OCI-LY3 (cell line): ENCODE data around the gene CXorf38.

ENCODE experiments used
- H2AFZ ChIP-seq: fragments of 200-600, 300-600 bp; shearing (Covaris generic); 2 replicates; pipeline ENCODE4 v1.6.0; 2014; ENCODE audit warnings: antibody characterized with exemption, low read depth, low read length
- H3K27ac ChIP-seq: fragments of 200-600, 300-600 bp; sonication (generic); 2 replicates; pipeline ENCODE4 v1.5.1; 2014; ENCODE audit warnings: mild to moderate bottlenecking, low read length, moderate library complexity, mixed read lengths
- H3K27me3 ChIP-seq: fragments of 200-600, 300-600 bp; sonication (generic); 2 replicates; pipeline ENCODE4 v1.6.1; 2014; ENCODE audit warnings: low read depth, low read length, mixed read lengths
- H3K36me3 ChIP-seq: fragments of 200-600, 300-600 bp; sonication (generic); replicated peaks from 2 replicates; pipeline ENCODE3; 2014; ENCODE audit warnings: low read depth, low read length, mixed read lengths
- H3K4me1 ChIP-seq: fragments of 300-600, 200-600 bp; sonication (generic); 2 replicates; pipeline ENCODE4 v1.6.1; 2014; ENCODE audit warnings: low read length, mixed read lengths
- H3K4me2 ChIP-seq: fragments of 200-600, 300-600 bp; sonication (generic); 2 replicates; pipeline ENCODE4 v1.6.1; 2014; ENCODE audit warnings: low read length, mixed read lengths
- H3K4me3 ChIP-seq: fragments of 300-600, 200-600 bp; sonication (generic); 2 replicates; pipeline ENCODE4 v1.5.1; 2014; ENCODE audit warnings: antibody characterized with exemption, mild to moderate bottlenecking, low read length, moderate library complexity
- H3K79me2 ChIP-seq: fragments of 300-600, 200-600 bp; shearing (Covaris generic); 2 replicates; pipeline ENCODE4 v1.6.1; 2014; ENCODE audit warnings: mild to moderate bottlenecking, low read length, mixed read lengths
- H3K9ac ChIP-seq: fragments of 300-600, 200-600 bp; shearing (Covaris generic); 2 replicates; pipeline ENCODE4 v1.6.0; 2014; ENCODE audit warnings: mild to moderate bottlenecking, low read length, moderate library complexity
- H3K9me3 ChIP-seq: fragments of 200-600, 300-600 bp; shearing (Covaris generic); 2 replicates; pipeline ENCODE4 v1.6.1; 2014; ENCODE audit warnings: low read length, mixed read lengths; ENCODE audit not compliant: insufficient read depth
- H4K20me1 ChIP-seq: fragments of 200-600, 300-600 bp; sonication (generic); 2 replicates; pipeline ENCODE4 v1.6.1; 2016; ENCODE audit warnings: low read length, mixed read lengths; ENCODE audit not compliant: insufficient read depth
- EZH2phosphoT487 ChIP-seq: fragments of 200-600 bp; shearing (Covaris generic); IDR thresholded peaks from 2 replicates; pipeline ENCODE4 v1.6.1; 2018; ENCODE audit warnings: antibody characterized with exemption, mixed run types, low read depth
- TF ChIP-seq, protein P1 (sequence below): fragments of 200-600, 300-600 bp; sonication (generic); IDR thresholded peaks from 2 replicates; pipeline ENCODE4 v1.5.1; 2014; ENCODE audit warnings: antibody characterized with exemption, low read length, low read depth

The CXorf38 gene

DNA sequence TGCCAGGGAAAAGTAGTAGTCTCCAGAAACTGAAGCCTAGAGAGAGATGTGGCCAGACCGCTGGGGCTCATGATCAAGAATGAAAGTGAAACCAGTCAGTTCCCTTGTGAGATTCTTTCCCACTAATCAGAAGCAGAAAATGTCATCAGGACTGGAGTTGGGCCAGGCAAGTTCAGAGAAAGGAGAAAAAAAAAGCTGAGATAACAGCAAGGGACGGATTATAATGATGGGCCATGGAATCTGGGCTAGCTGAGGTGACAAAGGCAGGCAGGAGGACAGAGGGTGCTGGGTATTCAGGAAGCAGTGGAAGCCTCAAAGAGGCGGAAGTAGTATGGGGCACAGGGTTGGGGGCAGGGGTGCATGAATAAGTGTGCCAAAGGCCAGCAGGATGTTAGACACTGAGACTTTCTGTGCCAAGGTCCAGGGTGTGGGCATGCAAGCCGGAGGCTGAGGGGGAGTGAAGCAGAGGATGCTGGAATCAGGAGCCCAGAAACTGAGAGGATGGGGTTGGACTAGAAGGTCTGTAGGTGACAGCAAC, 2.5 kb downstream of the CXorf38 start:
- H4K20me1 ChIP-seq = peaks cover 29% of the 10 kb centered on the region
- peak overlapping the region; percentile 94 for H3K27ac ChIP-seq
- TF ChIP-seq EZH2phosphoT487 = no peak
- TF ChIP-seq, protein P1, sequence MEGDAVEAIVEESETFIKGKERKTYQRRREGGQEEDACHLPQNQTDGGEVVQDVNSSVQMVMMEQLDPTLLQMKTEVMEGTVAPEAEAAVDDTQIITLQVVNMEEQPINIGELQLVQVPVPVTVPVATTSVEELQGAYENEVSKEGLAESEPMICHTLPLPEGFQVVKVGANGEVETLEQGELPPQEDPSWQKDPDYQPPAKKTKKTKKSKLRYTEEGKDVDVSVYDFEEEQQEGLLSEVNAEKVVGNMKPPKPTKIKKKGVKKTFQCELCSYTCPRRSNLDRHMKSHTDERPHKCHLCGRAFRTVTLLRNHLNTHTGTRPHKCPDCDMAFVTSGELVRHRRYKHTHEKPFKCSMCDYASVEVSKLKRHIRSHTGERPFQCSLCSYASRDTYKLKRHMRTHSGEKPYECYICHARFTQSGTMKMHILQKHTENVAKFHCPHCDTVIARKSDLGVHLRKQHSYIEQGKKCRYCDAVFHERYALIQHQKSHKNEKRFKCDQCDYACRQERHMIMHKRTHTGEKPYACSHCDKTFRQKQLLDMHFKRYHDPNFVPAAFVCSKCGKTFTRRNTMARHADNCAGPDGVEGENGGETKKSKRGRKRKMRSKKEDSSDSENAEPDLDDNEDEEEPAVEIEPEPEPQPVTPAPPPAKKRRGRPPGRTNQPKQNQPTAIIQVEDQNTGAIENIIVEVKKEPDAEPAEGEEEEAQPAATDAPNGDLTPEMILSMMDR = no peak
- H3K27me3 ChIP-seq = no peaks in the 10 kb centered on the region
- H3K9ac ChIP-seq = peak overlapping the region; percentile 64
- H3K9me3 ChIP-seq = no peaks in the 10 kb centered on the region
- H3K4me3 ChIP-seq = peak overlapping the region; percentile 79
- peaks cover 16% of the 10 kb centered on the region for H3K36me3 ChIP-seq
- H2AFZ ChIP-seq = no peak overlapping the region
- H3K4me2 ChIP-seq = peak overlapping the region; percentile 94
- peaks cover 70% of the 10 kb centered on the region for H3K79me2 ChIP-seq
- peaks cover 38% of the 10 kb centered on the region for H3K4me1 ChIP-seq

DNA sequence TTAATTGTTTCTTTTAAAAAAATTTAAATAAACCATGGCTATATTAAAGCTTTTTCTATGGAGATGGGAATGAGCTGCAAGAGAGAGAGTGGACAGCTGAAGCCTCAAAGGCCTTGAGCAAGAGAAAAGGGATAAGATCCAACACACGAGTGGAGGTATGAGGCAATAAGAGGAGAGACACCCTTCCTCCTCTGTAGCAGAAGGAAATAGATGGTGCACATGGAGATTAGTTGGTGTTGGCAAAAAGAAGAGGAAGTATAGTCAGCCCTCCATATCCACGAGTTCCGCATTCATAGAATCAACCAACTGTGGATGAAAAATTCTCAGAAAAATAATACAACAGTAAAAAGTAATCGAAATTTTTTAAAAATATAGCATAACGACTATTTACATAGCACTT, 3.2 kb downstream of the CXorf38 start:
- H3K36me3 ChIP-seq = peaks cover 21% of the 10 kb centered on the region
- H3K79me2 ChIP-seq = peaks cover 76% of the 10 kb centered on the region
- H4K20me1 ChIP-seq = peaks cover 35% of the 10 kb centered on the region
- H2AFZ ChIP-seq = no peak overlapping the region
- H3K4me3 ChIP-seq = peak overlapping the region; percentile 79
- TF ChIP-seq, protein P1 = no peak
- no peak for TF ChIP-seq EZH2phosphoT487
- H3K27ac ChIP-seq = peak overlapping the region; percentile 94
- no peaks in the 10 kb centered on the region for H3K27me3 ChIP-seq
- H3K4me1 ChIP-seq = peaks cover 38% of the 10 kb centered on the region
- peak overlapping the region; percentile 94 for H3K4me2 ChIP-seq
- peak overlapping the region; percentile 64 for H3K9ac ChIP-seq
- H3K9me3 ChIP-seq = no peaks in the 10 kb centered on the region

DNA sequence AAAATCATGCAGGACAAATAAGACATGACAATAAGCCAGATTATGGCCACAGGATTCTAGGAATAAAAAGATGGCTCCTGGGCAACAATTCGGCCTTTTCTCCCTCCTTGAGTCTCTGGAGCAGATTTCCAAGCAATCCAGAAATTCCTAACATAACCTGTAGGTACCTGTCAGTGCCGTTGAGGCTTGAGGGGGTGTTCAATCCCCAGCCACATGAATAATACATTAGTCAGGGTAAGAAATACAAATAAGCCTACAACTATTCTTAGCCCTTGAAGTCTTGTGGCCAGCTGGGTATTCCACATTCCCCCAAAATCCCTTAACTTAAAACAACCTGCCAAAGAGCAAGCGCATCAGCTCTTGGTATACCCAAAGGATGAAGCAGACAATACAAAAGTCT, 9.7 kb downstream of the CXorf38 start:
- no peak overlapping the region for H3K4me3 ChIP-seq
- H3K9me3 ChIP-seq = no peaks in the 10 kb centered on the region
- H3K36me3 ChIP-seq = peaks cover 54% of the 10 kb centered on the region
- H3K4me1 ChIP-seq = peaks cover 16% of the 10 kb centered on the region
- no peak overlapping the region for H3K4me2 ChIP-seq
- no peak overlapping the region for H3K9ac ChIP-seq
- H2AFZ ChIP-seq = no peak overlapping the region
- H3K79me2 ChIP-seq = peaks cover 31% of the 10 kb centered on the region
- TF ChIP-seq EZH2phosphoT487 = no peak
- TF ChIP-seq, protein P1 = no peak
- no peaks in the 10 kb centered on the region for H3K27me3 ChIP-seq
- H4K20me1 ChIP-seq = peaks cover 32% of the 10 kb centered on the region
- no peak overlapping the region for H3K27ac ChIP-seq

DNA sequence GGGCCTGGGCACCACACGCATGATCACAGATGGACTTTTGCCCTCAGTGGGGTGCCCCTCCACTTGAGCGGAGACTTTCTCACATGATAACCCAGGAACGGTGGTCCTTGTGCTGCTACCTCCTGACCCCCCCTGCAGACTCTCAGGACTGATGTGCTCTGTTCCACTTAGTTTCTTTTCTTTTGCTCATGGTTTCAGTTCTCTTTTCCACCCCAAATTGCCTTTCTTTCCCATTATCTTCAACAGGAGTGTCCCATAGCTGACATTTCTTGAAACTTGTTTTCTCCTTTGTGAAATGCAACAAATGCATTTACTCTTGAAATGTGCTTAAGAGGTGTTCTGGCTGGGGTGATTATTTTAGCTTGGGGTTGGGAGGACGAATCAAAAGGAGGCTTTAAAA, 15.2 kb downstream of the CXorf38 start:
- Histone ChIP-seq H3K27me3 (no peaks in the 10 kb centered on the region), H3K27ac (no peak overlapping the region), H3K4me1 (peaks cover 19% of the 10 kb centered on the region), H3K36me3 (peaks cover 67% of the 10 kb centered on the region), H3K9ac (no peak overlapping the region), H4K20me1 (0 out of 2 replicates have a peak, but pooled peaks cover 13% of the 10 kb centered on the region), H3K9me3 (no peaks in the 10 kb centered on the region), H3K4me2 (no peak overlapping the region), H3K79me2 (no peaks in the 10 kb centered on the region), H2AFZ (no peak overlapping the region), H3K4me3 (no peak overlapping the region)
- TF ChIP-seq EZH2phosphoT487 = no peak
- TF ChIP-seq, protein P1 = no peak
